Heart right ventricle (tissue), 16 donors: ENCODE measurements around the gene FRRS1L. TPM values are rescaled to one million over a fixed set of nuclear protein-coding genes. Genes with fewer than 3 reads are reported as not detected.

Source experiments
- ATAC-seq, 8 donors: fragments of 200-7000 bp; cut with Tn5 transposase; one replicate each; pipeline ENCODE4 v1.9.1; 2020; ENCODE audit warnings: mild to moderate bottlenecking in 8 of 8, moderate library complexity in 8 of 8, moderate number of reproducible peaks in 1 of 8
- DNase-seq, 2 donors: peaks; one replicate each; pipeline ENCODE4 v3.0.0-alpha.2; 2020
- H3K27ac ChIP-seq, 10 donors: fragments of 200-600 bp; sonication (generic) in 2 of 10; one replicate each; pipeline versions ENCODE4 v1.5.0 to v1.8.0; 2020 to 2022; ENCODE audit warnings: mild to moderate bottlenecking in 3 of 10
- H3K27me3 ChIP-seq, 7 donors: fragments of 200-600 bp; one replicate each; pipeline ENCODE4 v1.8.0; 2021 to 2022; ENCODE audit warnings: mild to moderate bottlenecking in 2 of 7
- H3K36me3 ChIP-seq, 9 donors: fragments of 200-600 bp; sonication (generic) in 1 of 9; one replicate each; pipeline versions ENCODE4 v1.5.0 to v1.8.0; 2020 to 2022; ENCODE audit warnings: mild to moderate bottlenecking in 2 of 9
- H3K4me1 ChIP-seq, 9 donors: fragments of 200-600 bp; sonication (generic) in 1 of 9; one replicate each; pipeline versions ENCODE4 v1.5.0 to v1.8.0; 2020 to 2022; ENCODE audit warnings: mild to moderate bottlenecking in 4 of 9
- H3K4me3 ChIP-seq, 10 donors: fragments of 200-600 bp; sonication (generic) in 2 of 10; one replicate each; pipeline versions ENCODE4 v1.5.0 to v1.8.0; 2020 to 2022; ENCODE audit warnings: mild to moderate bottlenecking in 7 of 10, moderate library complexity in 2 of 10
- H3K9me3 ChIP-seq, 11 donors: fragments of 200-600 bp in 10 of 11; sonication (generic) in 2 of 11; one replicate each; pipeline versions ENCODE4 v1.5.0 to v1.8.0; 2013 to 2022; ENCODE audit warnings: mild to moderate bottlenecking in 2 of 11, control low read depth in 1 of 11, moderate library complexity in 1 of 11
- CTCF ChIP-seq, 9 donors: fragments of 200-600 bp; sonication (generic) in 2 of 9; IDR thresholded peaks; one replicate each; pipeline versions ENCODE4 v1.5.0 to v1.8.0; 2021 to 2022; ENCODE audit warnings: antibody characterized with exemption in 9 of 9, mild to moderate bottlenecking in 5 of 9, moderate library complexity in 1 of 9
- WGBS, 2 donors: extraction: QIAGEN DNeasy Blood & Tissue Kit; methylation state at CpG; one replicate each; pipeline ENCODE4 v1.1.7; 2013; ENCODE audit warnings: inconsistent platforms in 1 of 2; 5-methylcytosine and 5-hydroxymethylcytosine counted together
- intact Hi-C, 10 donors: fragments of 100-400 bp; cut with DNase I; formaldehyde crosslinking; loops; one replicate each; pipeline versions ENCODE4 v1.11.1 to v1.14.2; 2022
- polyA plus RNA-seq, 2 donors: library from polyadenylated mRNA; stranded (reverse); fragments of 200-250 nt; gene quantifications; one replicate each; pipeline ENCODE4 v1.2.3, GENCODE V29; 2013
- total RNA-seq, 10 donors: library from RNA; stranded (reverse); fragmentation: NEBNext Ultra II Directional in 3 of 10; extraction: Animal tissue kit (Norgen Biotek cat#: 25700) in 3 of 10; gene quantifications; one replicate each; pipeline versions ENCODE4 v1.2.1 to v1.2.4, GENCODE V29; 2021 to 2023
- donor health status: Arrhythmogenic right ventricular cardiomyopathy.
- donor health status: ischemic (EF 13 %, LVEDD 7.1; RV severe dilation, severe dysfunction).
- donor health status: healthy with polysubstance abuse.
- donor health status: DM: no; HTN: yes; CAD: no.
- donor health status: DM: no; HTN: no; CAD: no.
- donor health status: ischemic (EF 25% LVEDD 6.9; RV normal size, moderate dysfunction).
- donor health status: ischemic (EF 25% LVEDD 5.7; RV mildly dilated, moderate dysfunction).
- donor health status: healthy.
- donor health status: DM: yes; HTN: yes; CAD: no.
- donor health status: Ischemic cardiomyopathy.
- donor health status: ischemic (EF 35%, LVEDD 5.7; RV mildly dilated, moderate dysfunction).
- donor health status: nonischemic (EF 11% LVEDD 7.7; RV severe dilation, severe dysfunction).
- donor health status: DM: yes; HTN: yes; CAD: no.
- donor health status: PGD.
- donor health status: ischemic (EF 29% LVEDD 5.4; RV normal size, mild dysfunction).
- donor health status: nonischemic (EF 23%, LVEDD 6.1; RV moderate dilation, normal function).

Gene FRRS1L
- total and polyA plus RNA-seq, 12 donors: 0.07 to 3.0 (median 1.3) TPM; not detected in 1

- Histone ChIP-seq H3K27me3 (no peaks in the 10 kb centered on the region), H3K36me3 (no peaks in the 10 kb centered on the region), H3K27ac (peak overlapping the region in 9 of 10 donors; percentile 17 to 99 (median 91)), H3K4me3 (peak overlapping the region; percentile 68 to 99 (median 92)), H3K4me1 (peaks cover 3 to 66% (median 53%) of the 10 kb centered on the region in 9 donors), H3K9me3 (no peaks in the 10 kb centered on the region)
- no peak for DNase-seq
- WGBS, 2 donors: 24 to 25% methylated on average over 14 of the region's 14 CpGs
- peak in 2 of 8 donors; percentile 1 to 16 for ATAC-seq
- TF ChIP-seq CTCF (IDR thresholded peaks at IDR 0.05): no peak
- intact Hi-C loops: loop anchor here in 3 of 10 donors (10.0 kb wide), 2 partner anchors 103 to 187 kb away; partner anchors contain the start of gene CTNNAL1 (in 2 of the 3)
These were observed 48.9 kb downstream of the FRRS1L start for GRCh38 chr9:109117856-109118807.

DNA sequence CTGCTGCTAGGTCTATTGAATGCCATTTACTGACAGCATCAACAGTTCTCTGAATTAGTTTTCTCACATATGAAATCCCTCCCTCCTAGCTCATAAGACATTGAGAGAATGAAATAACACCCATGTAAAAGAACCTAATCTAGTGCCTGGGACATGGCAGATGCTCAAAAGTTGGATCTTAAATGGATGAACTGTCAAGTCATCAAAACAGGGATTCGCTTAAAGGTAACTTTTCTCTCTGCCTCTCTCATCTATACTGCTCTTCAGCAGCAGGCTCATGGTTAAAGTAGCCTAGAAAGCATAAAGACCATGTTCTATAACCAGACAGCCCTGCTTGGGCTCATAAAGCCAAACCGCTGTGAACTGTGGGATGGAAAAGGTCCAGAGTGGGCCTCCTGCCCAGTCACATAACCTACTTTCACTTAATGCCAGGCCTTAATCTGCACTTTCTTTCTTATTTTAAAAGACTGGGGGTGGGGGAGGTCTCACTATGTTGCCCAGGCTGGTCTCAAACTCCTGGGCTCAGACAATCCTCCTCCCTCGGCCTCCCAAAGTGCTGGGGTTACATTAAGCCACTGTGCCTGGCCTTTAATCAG, 51.0 kb downstream of the FRRS1L start:
- TF ChIP-seq CTCF (IDR thresholded peaks at IDR 0.05): no peak
- intact Hi-C loops: loop anchor here in 3 of 10 donors (10.0 kb wide), 2 partner anchors 101 to 189 kb away; partner anchors contain the start of gene CTNNAL1 (in 2 of the 3)
- no peak for ATAC-seq
- Histone ChIP-seq H3K4me3 (no peak overlapping the region), H3K36me3 (no peaks in the 10 kb centered on the region), H3K27ac (peak overlapping the region in 6 of 10 donors; percentile 3 to 69 (median 36)), H3K27me3 (no peaks in the 10 kb centered on the region), H3K4me1 (peaks cover 3 to 87% (median 74%) of the 10 kb centered on the region in 9 donors), H3K9me3 (no peaks in the 10 kb centered on the region)
- 76 to 77% methylated on average over 3 of the region's 3 CpGs for WGBS, 2 donors
- DNase-seq: peak in 1 of 2 donors; percentile 31

DNA sequence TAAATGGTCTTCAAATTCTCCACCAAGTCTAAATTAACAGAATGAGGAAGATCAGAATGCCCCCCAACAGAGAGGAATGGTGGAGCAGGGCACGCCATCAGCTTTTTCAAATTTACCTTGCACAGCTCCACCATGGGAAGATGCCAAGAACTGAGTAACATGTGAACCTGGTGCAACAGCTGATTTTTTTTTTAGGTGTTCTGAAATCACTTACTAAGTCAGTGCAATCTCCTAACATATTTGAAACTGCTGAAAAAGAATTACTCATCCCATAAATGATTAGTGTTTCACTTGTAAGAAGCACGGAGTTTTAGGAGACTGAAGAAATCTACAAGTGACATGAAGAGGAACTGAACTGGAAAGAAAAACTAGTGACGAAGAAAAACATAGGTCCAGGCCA, 52.4 kb downstream of the FRRS1L start:
- WGBS, 2 donors: 65 to 66% methylated on average over 3 of the region's 3 CpGs
- intact Hi-C loops: loop anchor here in 3 of 10 donors (10.0 kb wide), 2 partner anchors 100 to 190 kb away; partner anchors contain the start of gene CTNNAL1 (in 2 of the 3)
- H3K27me3 ChIP-seq: no peaks in the 10 kb centered on the region
- peaks cover 7 to 94% (median 87%) of the 10 kb centered on the region in 9 donors for H3K4me1 ChIP-seq
- no peaks in the 10 kb centered on the region for H3K9me3 ChIP-seq
- ATAC-seq: no peak
- H3K36me3 ChIP-seq: no peaks in the 10 kb centered on the region
- no peak for TF ChIP-seq CTCF (IDR thresholded peaks at IDR 0.05)
- H3K27ac ChIP-seq: peak overlapping the region; percentile 19 to 84 (median 72)
- no peak overlapping the region for H3K4me3 ChIP-seq
- no peak for DNase-seq
